M059J (cell line): ENCODE results near the gene FAM107B. TPM values are rescaled to one million over a fixed set of nuclear protein-coding genes. Genes with fewer than 3 reads are reported as not detected.

Source experiments
- DNase-seq: peaks from one replicate; pipeline ENCODE4 v3.0.0-alpha.2; 2012; ENCODE audit warnings: low read depth
- total RNA-seq: library from RNA; depleted of rRNA; stranded (reverse); fragments of >200 nt; shearing (Covaris generic); gene quantifications from 2 replicates; pipeline ENCODE4 v1.2.3, GENCODE V29; 2014; rRNA removed

Gene FAM107B
- total RNA-seq, 1 experiment from 2014 or later, result 18.4 TPM

- DNase-seq, result no peak
Measured at GRCh38 chr10:14499601-14499904, 275.1 kb downstream of the FAM107B start.

DNA sequence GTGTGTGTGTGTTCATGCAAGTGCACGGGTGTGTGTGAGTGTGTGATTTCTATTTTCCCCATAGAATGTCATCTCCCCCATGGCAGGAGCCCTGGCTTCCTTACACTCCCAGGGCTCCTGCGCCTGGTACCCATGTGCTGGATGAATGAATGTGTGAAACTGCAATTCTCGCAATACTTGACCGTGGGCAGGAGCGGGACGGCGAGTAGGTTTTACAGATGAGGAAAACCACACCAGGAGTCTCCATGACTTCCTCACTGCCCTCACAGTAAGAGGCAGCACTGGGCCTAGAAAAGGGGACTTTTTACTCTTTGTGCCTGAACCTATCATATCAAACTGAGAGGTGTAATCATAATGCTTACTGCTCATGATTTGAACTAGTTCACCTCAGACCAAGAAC lies 276.4 kb downstream of the FAM107B start:
- no peak for DNase-seq

- peak; percentile 20 for DNase-seq
Measured at GRCh38 chr10:14491811-14492210, 282.9 kb downstream of the FAM107B start.

GRCh38 chr10:14489522-14490177 lies 285.0 kb downstream of the FAM107B start:
- no peak for DNase-seq

- DNase-seq, result peak; percentile 68
Measured at GRCh38 chr10:14487488-14487883, 287.2 kb downstream of the FAM107B start.

- DNase-seq, result peak; percentile 19
Measured at GRCh38 chr10:14486777-14487487, 287.8 kb downstream of the FAM107B start.

DNA sequence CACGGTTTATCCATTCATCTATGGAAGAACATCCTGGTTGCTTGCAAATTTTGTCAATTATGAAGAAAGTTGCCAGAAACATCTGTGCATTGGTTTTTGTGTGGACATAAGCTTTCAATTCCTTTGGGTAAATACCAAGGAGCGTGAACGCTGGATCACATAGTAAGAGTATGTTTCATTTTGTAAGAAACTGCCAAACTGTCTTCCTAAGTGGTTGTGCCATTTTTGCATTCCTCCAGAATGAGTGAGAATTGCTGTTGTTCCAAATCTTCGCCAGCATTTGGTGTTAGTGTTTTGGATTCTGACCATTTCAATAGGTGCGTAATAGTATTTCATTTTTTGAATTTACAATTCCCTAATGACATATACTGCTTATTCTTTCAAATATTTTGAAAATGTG lies 288.7 kb downstream of the FAM107B start:
- no peak for DNase-seq

- no peak for DNase-seq
Measured at GRCh38 chr10:14483417-14483816, 291.3 kb downstream of the FAM107B start.

- DNase-seq, result peak; percentile 91
Measured at GRCh38 chr10:14481752-14482151, 292.9 kb downstream of the FAM107B start.

GRCh38 chr10:14481014-14481413 lies 293.7 kb downstream of the FAM107B start:
- DNase-seq, result no peak

GRCh38 chr10:14478604-14479003 lies 296.1 kb downstream of the FAM107B start:
- DNase-seq, result peak; percentile 85

DNA sequence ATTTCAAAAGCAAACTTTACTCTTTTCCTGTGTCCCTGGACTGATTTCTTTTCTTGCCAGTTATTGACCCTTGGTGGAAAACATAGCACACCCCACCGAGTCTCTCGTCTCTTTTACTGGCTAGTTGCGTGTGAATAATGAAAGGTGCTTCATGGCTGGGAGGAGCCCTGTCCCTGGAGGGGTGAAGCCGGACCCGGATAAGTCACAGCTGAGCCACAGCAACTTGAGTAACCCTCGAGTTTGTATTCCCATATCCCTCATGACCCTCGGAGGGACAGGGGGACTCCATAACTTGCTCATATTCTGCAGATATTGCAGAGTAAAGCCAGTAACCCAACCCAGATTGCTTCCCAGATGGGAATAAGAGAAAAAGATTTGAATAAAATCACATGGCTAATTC lies 296.5 kb downstream of the FAM107B start:
- peak; percentile 36 for DNase-seq

- peak; percentile 74 for DNase-seq
Measured at GRCh38 chr10:14477408-14477710, 297.3 kb downstream of the FAM107B start.

DNA sequence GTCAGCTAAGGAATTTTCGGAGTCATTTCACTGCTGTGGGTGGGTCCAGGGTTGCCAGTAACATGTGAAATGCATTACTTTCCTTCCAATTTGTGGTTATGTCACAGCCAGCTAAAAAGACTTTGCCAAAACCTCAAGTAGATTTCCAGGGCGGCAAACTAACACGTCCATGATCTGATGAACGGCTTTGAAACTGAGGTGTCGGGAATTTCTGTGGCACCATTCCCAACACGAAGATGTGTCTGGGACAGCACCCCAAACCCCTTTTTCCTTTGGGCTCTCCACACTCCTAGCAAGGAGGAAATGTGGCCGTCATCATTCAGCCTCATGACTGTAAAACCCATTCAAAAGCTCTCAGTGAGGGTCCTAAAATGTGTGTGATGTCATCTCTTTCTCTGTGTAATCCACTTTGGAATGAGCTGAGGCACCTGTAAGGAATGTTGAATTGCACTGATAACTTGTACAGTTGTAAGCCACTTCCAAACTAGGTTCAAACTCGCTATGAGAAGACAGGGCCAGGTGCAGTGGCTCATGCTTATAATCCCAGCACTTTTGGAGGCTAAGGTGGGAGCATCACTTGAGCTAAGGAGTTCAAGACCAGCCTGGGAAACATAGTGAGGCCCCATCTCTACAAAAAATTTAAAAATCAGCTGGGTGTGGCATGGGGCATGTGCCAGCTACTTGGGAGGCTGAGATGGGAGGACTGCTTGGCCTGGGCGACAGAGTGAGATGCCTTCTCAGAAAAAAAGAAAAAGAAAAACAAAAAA lies 297.9 kb downstream of the FAM107B start:
- peak; percentile 89 for DNase-seq

GRCh38 chr10:14476006-14476405 lies 298.7 kb downstream of the FAM107B start:
- DNase-seq, result no peak

DNA sequence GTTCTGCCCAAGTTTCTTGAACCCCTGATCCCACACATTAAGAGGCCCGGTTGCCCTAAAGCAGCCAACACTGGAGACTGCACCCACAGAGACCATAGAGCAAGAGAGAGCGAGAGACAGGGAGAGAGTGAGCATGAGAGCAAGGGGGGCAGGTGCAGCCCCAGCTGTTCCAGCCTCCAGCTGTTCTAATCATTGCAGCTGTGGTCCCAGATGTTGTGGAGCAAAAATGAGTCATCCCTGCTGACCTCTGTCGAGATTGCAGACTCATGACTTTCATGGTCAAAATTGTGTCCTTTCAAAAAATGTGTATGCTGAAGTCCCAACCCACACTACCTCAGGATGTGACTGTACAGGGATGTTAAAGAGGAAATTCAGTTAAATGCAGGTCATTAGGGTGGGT lies 300.0 kb downstream of the FAM107B start:
- no peak for DNase-seq

GRCh38 chr10:14470920-14471319 lies 303.8 kb downstream of the FAM107B start:
- DNase-seq, result no peak

- peak; percentile 35 for DNase-seq
Measured at GRCh38 chr10:14468726-14469125, 306.0 kb downstream of the FAM107B start.

Other genes with a start within 250 kb of the FAM107B start
- not detected in 2 replicates for gene CDNF, start 63.1 kb upstream of the FAM107B start, total RNA-seq
- gene HSPA14, start 63.4 kb upstream of the FAM107B start, total RNA-seq, result 16.8 and 20.2 TPM in 2 replicates
- gene MSANTD7, start 63.4 kb upstream of the FAM107B start, total RNA-seq, result 14.2 and 15.1 TPM in 2 replicates
- gene SUV39H2, start 104.0 kb upstream of the FAM107B start, total RNA-seq, result 20.9 and 23.8 TPM in 2 replicates
- gene DCLRE1C, start 179.2 kb upstream of the FAM107B start, total RNA-seq, result 6.3 and 9.7 TPM in 2 replicates
- gene MEIG1, start 184.5 kb upstream of the FAM107B start, total RNA-seq, result not detected in 2 replicates